ENCODE results near the gene NAT10. TPM values are rescaled to one million over a fixed set of nuclear protein-coding genes. Genes with fewer than 3 reads are reported as not detected.

Gene NAT10
- total RNA-seq, 2 experiments from 2014 or later: 160 to 169 TPM

GRCh38 chr11:34132261-34132965, 27.0 kb downstream of the NAT10 start:
- Mint-ChIP-seq H3K9me3 (no peaks in the 10 kb centered on the region), H3K4me1 (peaks cover 6% of the 10 kb centered on the region), H3K27me3 (no peaks in the 10 kb centered on the region), H3K4me3 (no peak overlapping the region), H3K27ac (no peak overlapping the region), H3K36me3 (peaks cover 30% of the 10 kb centered on the region)
- no peak for DNase-seq

GRCh38 chr11:34134765-34135164, 29.3 kb downstream of the NAT10 start:
- no peak for DNase-seq
- H3K27me3 Mint-ChIP-seq: no peaks in the 10 kb centered on the region
- no peak overlapping the region for H3K27ac Mint-ChIP-seq
- peaks cover 33% of the 10 kb centered on the region for H3K36me3 Mint-ChIP-seq
- no peaks in the 10 kb centered on the region for H3K9me3 Mint-ChIP-seq
- H3K4me3 Mint-ChIP-seq: no peak overlapping the region
- H3K4me1 Mint-ChIP-seq: peaks cover 6% of the 10 kb centered on the region

- Mint-ChIP-seq H3K27ac (no peak overlapping the region), H3K4me3 (no peak overlapping the region), H3K4me1 (peaks cover 6% of the 10 kb centered on the region), H3K36me3 (peaks cover 33% of the 10 kb centered on the region), H3K27me3 (no peaks in the 10 kb centered on the region), H3K9me3 (no peaks in the 10 kb centered on the region)
- no peak for DNase-seq
These were observed 30.0 kb downstream of the NAT10 start for GRCh38 chr11:34135439-34135838.

- no peak for DNase-seq
- Mint-ChIP-seq H3K27ac (no peak overlapping the region), H3K4me1 (peaks cover 6% of the 10 kb centered on the region), H3K9me3 (no peaks in the 10 kb centered on the region), H3K36me3 (peaks cover 35% of the 10 kb centered on the region), H3K27me3 (no peaks in the 10 kb centered on the region), H3K4me3 (no peak overlapping the region)
These were observed 31.0 kb downstream of the NAT10 start for GRCh38 chr11:34136420-34136819.

GRCh38 chr11:34139346-34139745, 33.9 kb downstream of the NAT10 start:
- Mint-ChIP-seq H3K9me3 (no peaks in the 10 kb centered on the region), H3K4me1 (peaks cover 6% of the 10 kb centered on the region), H3K36me3 (peaks cover 38% of the 10 kb centered on the region), H3K27ac (no peak overlapping the region), H3K4me3 (no peak overlapping the region), H3K27me3 (no peaks in the 10 kb centered on the region)
- no peak for DNase-seq

GRCh38 chr11:34140149-34140548, 34.7 kb downstream of the NAT10 start:
- no peaks in the 10 kb centered on the region for H3K27me3 Mint-ChIP-seq
- no peak overlapping the region for H3K4me3 Mint-ChIP-seq
- DNase-seq: no peak
- H3K27ac Mint-ChIP-seq: no peak overlapping the region
- H3K4me1 Mint-ChIP-seq: peaks cover 3% of the 10 kb centered on the region
- peaks cover 35% of the 10 kb centered on the region for H3K36me3 Mint-ChIP-seq
- H3K9me3 Mint-ChIP-seq: no peaks in the 10 kb centered on the region

GRCh38 chr11:34143048-34143447, 37.6 kb downstream of the NAT10 start:
- Mint-ChIP-seq H3K4me3 (no peak overlapping the region), H3K27ac (no peak overlapping the region), H3K9me3 (no peaks in the 10 kb centered on the region), H3K27me3 (no peaks in the 10 kb centered on the region), H3K36me3 (peaks cover 21% of the 10 kb centered on the region), H3K4me1 (no peaks in the 10 kb centered on the region)
- DNase-seq: no peak

- no peaks in the 10 kb centered on the region for H3K4me1 Mint-ChIP-seq
- no peak for DNase-seq
- no peaks in the 10 kb centered on the region for H3K9me3 Mint-ChIP-seq
- no peaks in the 10 kb centered on the region for H3K27me3 Mint-ChIP-seq
- H3K27ac Mint-ChIP-seq: no peak overlapping the region
- H3K4me3 Mint-ChIP-seq: no peak overlapping the region
- peaks cover 16% of the 10 kb centered on the region for H3K36me3 Mint-ChIP-seq
These were observed 39.6 kb downstream of the NAT10 start for GRCh38 chr11:34145073-34145472.

GRCh38 chr11:34145847-34146381, 40.5 kb downstream of the NAT10 start:
- no peaks in the 10 kb centered on the region for H3K27me3 Mint-ChIP-seq
- H3K36me3 Mint-ChIP-seq: peaks cover 16% of the 10 kb centered on the region

GRCh38 chr11:34146411-34146810, 41.0 kb downstream of the NAT10 start:
- DNase-seq: no peak
- no peaks in the 10 kb centered on the region for H3K27me3 Mint-ChIP-seq
- no peak overlapping the region for H3K4me3 Mint-ChIP-seq
- H3K4me1 Mint-ChIP-seq: no peaks in the 10 kb centered on the region
- peaks cover 14% of the 10 kb centered on the region for H3K36me3 Mint-ChIP-seq
- H3K9me3 Mint-ChIP-seq: no peaks in the 10 kb centered on the region
- H3K27ac Mint-ChIP-seq: no peak overlapping the region

More at GRCh38 chr11:34145847-34146381, 40.5 kb downstream of the NAT10 start:
- H3K4me3 Mint-ChIP-seq: no peak overlapping the region
- no peaks in the 10 kb centered on the region for H3K4me1 Mint-ChIP-seq
- no peak for DNase-seq
- H3K9me3 Mint-ChIP-seq: no peaks in the 10 kb centered on the region
- H3K27ac Mint-ChIP-seq: no peak overlapping the region

- no peaks in the 10 kb centered on the region for H3K4me1 Mint-ChIP-seq
- H3K27ac Mint-ChIP-seq: no peak overlapping the region
- no peak overlapping the region for H3K4me3 Mint-ChIP-seq
- no peak for DNase-seq
- H3K27me3 Mint-ChIP-seq: no peaks in the 10 kb centered on the region
- peaks cover 11% of the 10 kb centered on the region for H3K36me3 Mint-ChIP-seq
- no peaks in the 10 kb centered on the region for H3K9me3 Mint-ChIP-seq
These were observed 41.4 kb downstream of the NAT10 start for GRCh38 chr11:34146866-34147265.

GRCh38 chr11:34147581-34147980, 42.2 kb downstream of the NAT10 start:
- no peak overlapping the region for H3K27ac Mint-ChIP-seq
- no peak overlapping the region for H3K4me3 Mint-ChIP-seq
- DNase-seq: no peak

GRCh38 chr11:34148504-34149165, 43.2 kb downstream of the NAT10 start:
- no peaks in the 10 kb centered on the region for H3K9me3 Mint-ChIP-seq
- no peak overlapping the region for H3K27ac Mint-ChIP-seq
- no peak overlapping the region for H3K4me3 Mint-ChIP-seq
- no peak for DNase-seq
- peaks cover 7% of the 10 kb centered on the region for H3K36me3 Mint-ChIP-seq
- no peaks in the 10 kb centered on the region for H3K4me1 Mint-ChIP-seq
- H3K27me3 Mint-ChIP-seq: no peaks in the 10 kb centered on the region

More at GRCh38 chr11:34147581-34147980, 42.2 kb downstream of the NAT10 start:
- H3K27me3 Mint-ChIP-seq: no peaks in the 10 kb centered on the region
- H3K4me1 Mint-ChIP-seq: no peaks in the 10 kb centered on the region
- no peaks in the 10 kb centered on the region for H3K9me3 Mint-ChIP-seq
- peaks cover 10% of the 10 kb centered on the region for H3K36me3 Mint-ChIP-seq

- no peak for DNase-seq
- Mint-ChIP-seq H3K36me3 (peaks cover 7% of the 10 kb centered on the region), H3K4me1 (no peaks in the 10 kb centered on the region), H3K27ac (no peak overlapping the region), H3K4me3 (no peak overlapping the region), H3K9me3 (no peaks in the 10 kb centered on the region), H3K27me3 (no peaks in the 10 kb centered on the region)
These were observed 43.8 kb downstream of the NAT10 start for GRCh38 chr11:34149274-34149673.

GRCh38 chr11:34149786-34150185, 44.4 kb downstream of the NAT10 start:
- Mint-ChIP-seq H3K4me3 (no peak overlapping the region), H3K9me3 (no peaks in the 10 kb centered on the region), H3K36me3 (peaks cover 7% of the 10 kb centered on the region), H3K4me1 (no peaks in the 10 kb centered on the region), H3K27me3 (no peaks in the 10 kb centered on the region), H3K27ac (no peak overlapping the region)
- DNase-seq: no peak

Measured in activated naive CD8-positive, alpha-beta T cell treated with anti-CD3 and anti-CD28 coated beads for 36 hours (primary cell).